SU-DHL-6 (cell line): ENCODE results near the gene LITAFD.
A peak's percentile ranks its signal among the peaks of the same experiment; 100 is the strongest.

Experiments used
- H2AFZ ChIP-seq: fragments of 200-600 bp; sonication (generic); 2 replicates; pipeline ENCODE4 v1.6.1; 2014; ENCODE audit warnings: low read depth, mild to moderate bottlenecking, moderate library complexity, mixed read lengths, antibody characterized with exemption, low read length; ENCODE audit not compliant: severe bottlenecking
- H3F3A ChIP-seq: fragments of 200-600 bp; shearing (Covaris generic); 2 replicates; pipeline ENCODE4 v1.6.0; 2016; ENCODE audit warnings: antibody characterized with exemption, mild to moderate bottlenecking; ENCODE audit not compliant: insufficient read depth
- H3K27ac ChIP-seq: fragments of 200-600 bp; sonication (generic); 2 replicates; pipeline ENCODE4 v1.5.1; 2016; ENCODE audit warnings: low read depth, mild to moderate bottlenecking, low read length, moderate library complexity, mixed read lengths
- H3K27me3 ChIP-seq: fragments of 200-600 bp; sonication (generic), shearing (Covaris generic); 2 replicates; pipeline ENCODE4 v1.6.0; 2014; ENCODE audit warnings: mild to moderate bottlenecking, low read length
- H3K36me3 ChIP-seq: fragments of 200-600 bp; sonication (generic); 2 replicates; pipeline ENCODE4 v1.6.1; 2014; ENCODE audit warnings: mild to moderate bottlenecking, low read length, mixed read lengths
- H3K4me2 ChIP-seq: fragments of 300-600, 200-600 bp; shearing (Covaris generic), sonication (generic); 2 replicates; pipeline ENCODE4 v1.6.0; 2014; ENCODE audit warnings: low read length, low read depth, mild to moderate bottlenecking; ENCODE audit not compliant: poor library complexity, severe bottlenecking
- H3K4me3 ChIP-seq: fragments of 200-600 bp; sonication (generic); 2 replicates; pipeline ENCODE4 v1.5.1; 2014; ENCODE audit warnings: antibody characterized with exemption, low read length, mild to moderate bottlenecking, mixed read lengths; ENCODE audit not compliant: insufficient read depth, poor library complexity, severe bottlenecking
- H3K79me2 ChIP-seq: fragments of 200-600 bp; sonication (generic); 2 replicates; pipeline ENCODE4 v1.6.1; 2014; ENCODE audit warnings: mild to moderate bottlenecking, low read length, moderate library complexity; ENCODE audit not compliant: insufficient read depth
- H3K9ac ChIP-seq: fragments of 200-600 bp; sonication (generic); 2 replicates; pipeline ENCODE4 v1.7.0; 2014; ENCODE audit warnings: mild to moderate bottlenecking, low read length
- H3K9me2 ChIP-seq: fragments of 200-600 bp; sonication (generic); replicated peaks from 2 replicates; pipeline ENCODE4 v1.6.1; 2014; ENCODE audit warnings: low read length; ENCODE audit not compliant: insufficient read depth
- H3K9me3 ChIP-seq: fragments of 200-600 bp; sonication (generic); 2 replicates; pipeline ENCODE4 v1.6.1; 2014; ENCODE audit warnings: low read length, mixed read lengths; ENCODE audit not compliant: insufficient read depth
- H4K20me1 ChIP-seq: fragments of 200-600 bp; sonication (generic); 2 replicates; pipeline ENCODE4 v1.6.1; 2014; ENCODE audit warnings: low read depth, mild to moderate bottlenecking, antibody characterized with exemption, low read length, moderate library complexity, mixed read lengths
- EZH2phosphoT487 ChIP-seq: fragments of 200-600 bp; sonication (generic), shearing (Covaris generic); conservative IDR thresholded peaks from 2 replicates; pipeline ENCODE4 v1.6.1; 2018; ENCODE audit warnings: mild to moderate bottlenecking, antibody characterized with exemption, low read length, moderate library complexity, mixed read lengths
- TF ChIP-seq, protein P1 (sequence below): fragments of 200-600 bp; sonication (generic); IDR thresholded peaks from one replicate; pipeline ENCODE4 v1.5.1; 2017; ENCODE audit warnings: antibody characterized with exemption, mild to moderate bottlenecking, low read length, moderate library complexity; ENCODE audit not compliant: insufficient read depth, poor library complexity, severe bottlenecking

The LITAFD gene

DNA sequence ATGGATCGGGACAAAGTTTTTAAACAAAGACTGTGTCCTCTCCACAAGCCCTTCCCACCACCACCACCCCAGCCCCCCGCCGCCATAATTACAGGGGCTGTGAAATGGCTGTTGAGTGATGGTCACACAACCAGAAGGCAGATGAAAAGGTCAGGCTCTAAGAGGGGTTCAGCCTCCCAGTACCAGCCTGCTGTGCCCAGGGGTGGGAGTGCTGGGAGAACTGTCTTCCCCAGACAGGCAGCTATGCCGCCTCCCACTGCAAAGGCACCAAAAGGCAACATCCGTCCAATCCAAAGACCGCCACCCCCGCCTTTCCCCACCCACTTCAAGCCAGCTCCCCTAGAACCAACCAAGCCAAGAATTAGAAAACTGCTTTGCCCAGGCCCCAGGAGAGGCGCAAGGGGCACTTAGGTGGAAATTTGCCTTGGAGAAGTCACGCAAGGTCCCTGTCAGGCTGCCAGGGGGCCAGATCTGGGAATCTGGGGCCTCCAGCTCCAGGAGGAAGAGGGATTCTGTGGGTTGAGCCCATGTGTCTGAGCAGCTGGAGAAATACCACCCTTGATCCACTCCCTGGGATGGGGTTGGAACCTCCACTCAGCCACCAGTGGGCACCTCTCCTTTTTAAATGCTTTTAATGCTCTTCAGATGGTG is 27.7 kb upstream of the LITAFD start:
- H3K79me2 ChIP-seq = no peaks in the 10 kb centered on the region
- no peaks in the 10 kb centered on the region for H3K9me3 ChIP-seq
- no peaks in the 10 kb centered on the region for H3K27me3 ChIP-seq
- no peaks in the 10 kb centered on the region for H4K20me1 ChIP-seq
- H3K36me3 ChIP-seq = no peaks in the 10 kb centered on the region; the same call in 1 of the 2 replicates
- peaks cover 10% of the 10 kb centered on the region; the same call in 1 of the 2 replicates for H3F3A ChIP-seq
- no peak overlapping the region for H2AFZ ChIP-seq
- no peak overlapping the region for H3K9ac ChIP-seq
- no peak for TF ChIP-seq EZH2phosphoT487
- TF ChIP-seq, protein P1, sequence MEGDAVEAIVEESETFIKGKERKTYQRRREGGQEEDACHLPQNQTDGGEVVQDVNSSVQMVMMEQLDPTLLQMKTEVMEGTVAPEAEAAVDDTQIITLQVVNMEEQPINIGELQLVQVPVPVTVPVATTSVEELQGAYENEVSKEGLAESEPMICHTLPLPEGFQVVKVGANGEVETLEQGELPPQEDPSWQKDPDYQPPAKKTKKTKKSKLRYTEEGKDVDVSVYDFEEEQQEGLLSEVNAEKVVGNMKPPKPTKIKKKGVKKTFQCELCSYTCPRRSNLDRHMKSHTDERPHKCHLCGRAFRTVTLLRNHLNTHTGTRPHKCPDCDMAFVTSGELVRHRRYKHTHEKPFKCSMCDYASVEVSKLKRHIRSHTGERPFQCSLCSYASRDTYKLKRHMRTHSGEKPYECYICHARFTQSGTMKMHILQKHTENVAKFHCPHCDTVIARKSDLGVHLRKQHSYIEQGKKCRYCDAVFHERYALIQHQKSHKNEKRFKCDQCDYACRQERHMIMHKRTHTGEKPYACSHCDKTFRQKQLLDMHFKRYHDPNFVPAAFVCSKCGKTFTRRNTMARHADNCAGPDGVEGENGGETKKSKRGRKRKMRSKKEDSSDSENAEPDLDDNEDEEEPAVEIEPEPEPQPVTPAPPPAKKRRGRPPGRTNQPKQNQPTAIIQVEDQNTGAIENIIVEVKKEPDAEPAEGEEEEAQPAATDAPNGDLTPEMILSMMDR = no peak
- H3K9me2 ChIP-seq = no peaks in the 10 kb centered on the region
- H3K27ac ChIP-seq = no peak overlapping the region
- no peak overlapping the region for H3K4me2 ChIP-seq
- H3K4me3 ChIP-seq = no peak overlapping the region

DNA sequence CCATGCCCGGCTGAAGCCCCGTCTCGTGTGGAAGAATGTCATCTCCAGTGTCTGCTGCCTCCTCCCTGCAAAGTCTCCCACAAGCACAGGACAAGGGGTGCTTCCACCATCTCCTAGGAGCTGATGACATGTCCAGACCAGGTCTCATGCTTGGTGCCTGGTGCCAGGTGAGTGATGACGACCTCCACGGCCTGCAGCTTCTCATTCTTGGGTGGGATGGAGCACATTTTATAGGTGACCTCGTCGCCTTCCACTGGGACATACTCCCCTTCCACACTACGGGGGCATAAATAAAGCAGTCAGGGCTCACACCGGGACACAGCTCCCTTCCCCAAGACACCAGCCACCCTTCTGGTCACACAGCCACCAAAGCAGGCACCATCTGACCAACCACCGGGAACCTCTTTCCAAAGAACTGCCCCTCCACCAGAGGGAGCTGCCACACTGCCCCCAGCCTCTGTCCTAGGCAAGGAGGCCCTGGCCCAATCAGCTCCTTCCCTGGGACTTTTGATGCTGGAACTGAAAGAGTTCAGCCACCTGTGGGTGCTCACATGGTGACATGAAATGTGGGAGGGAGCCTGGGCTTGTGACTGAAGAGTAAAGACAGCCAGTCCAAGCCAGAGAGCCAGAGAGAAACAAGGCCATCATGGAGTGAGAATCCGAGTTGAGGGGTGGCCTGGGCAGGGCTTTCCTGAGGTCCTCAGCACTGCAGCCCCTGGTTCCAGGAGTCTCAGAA is 26.9 kb upstream of the LITAFD start:
- Histone ChIP-seq H3F3A (peaks cover 10% of the 10 kb centered on the region; the same call in 1 of the 2 replicates), H3K4me3 (no peak overlapping the region), H2AFZ (no peak overlapping the region), H3K9me2 (no peaks in the 10 kb centered on the region), H3K9me3 (no peaks in the 10 kb centered on the region), H3K27ac (no peak overlapping the region), H4K20me1 (no peaks in the 10 kb centered on the region), H3K27me3 (no peaks in the 10 kb centered on the region), H3K79me2 (peaks cover 5% of the 10 kb centered on the region; the same call in 1 of the 2 replicates), H3K9ac (no peak overlapping the region), H3K4me2 (no peak overlapping the region), H3K36me3 (no peaks in the 10 kb centered on the region; the same call in 1 of the 2 replicates)
- no peak for TF ChIP-seq EZH2phosphoT487
- TF ChIP-seq, protein P1 = peak; percentile 17

DNA sequence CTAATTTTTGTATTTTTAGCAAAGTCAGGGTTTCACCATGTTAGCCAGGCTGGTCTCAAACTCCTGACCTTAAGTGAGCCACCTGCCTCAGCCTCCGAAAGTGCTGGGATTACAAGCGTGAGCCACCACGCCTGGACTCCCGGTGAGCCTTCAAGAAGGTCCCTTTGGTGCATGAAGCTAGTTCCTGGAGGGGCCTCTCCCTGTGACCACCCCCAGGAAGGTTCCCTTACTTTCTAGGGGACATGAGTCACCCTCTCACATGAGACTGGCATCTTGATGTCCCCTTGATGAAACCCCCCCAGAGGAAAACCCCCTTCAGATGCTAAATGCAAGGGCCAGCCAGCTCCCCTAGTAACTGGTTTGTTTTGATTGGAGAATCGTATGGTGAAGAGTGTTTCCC is 26.2 kb upstream of the LITAFD start:
- H3K9me3 ChIP-seq = no peaks in the 10 kb centered on the region
- H4K20me1 ChIP-seq = no peaks in the 10 kb centered on the region
- no peak overlapping the region for H3K9ac ChIP-seq
- H3F3A ChIP-seq = peaks cover 10% of the 10 kb centered on the region; the same call in 1 of the 2 replicates
- no peaks in the 10 kb centered on the region for H3K27me3 ChIP-seq
- H3K4me2 ChIP-seq = no peak overlapping the region
- TF ChIP-seq EZH2phosphoT487 = no peak
- TF ChIP-seq, protein P1 = no peak
- peaks cover 7% of the 10 kb centered on the region; the same call in 1 of the 2 replicates for H3K79me2 ChIP-seq
- H3K27ac ChIP-seq = no peak overlapping the region
- no peak overlapping the region for H2AFZ ChIP-seq
- no peaks in the 10 kb centered on the region; the same call in 1 of the 2 replicates for H3K36me3 ChIP-seq
- H3K4me3 ChIP-seq = no peak overlapping the region
- H3K9me2 ChIP-seq = no peaks in the 10 kb centered on the region
